ENCODE results near the gene RNF213. TPM values are rescaled to one million over a fixed set of nuclear protein-coding genes. Genes with fewer than 3 reads are reported as not detected.

The RNF213 gene
- total RNA-seq, 1 donor from 2014 or later = 25.6 TPM

DNA sequence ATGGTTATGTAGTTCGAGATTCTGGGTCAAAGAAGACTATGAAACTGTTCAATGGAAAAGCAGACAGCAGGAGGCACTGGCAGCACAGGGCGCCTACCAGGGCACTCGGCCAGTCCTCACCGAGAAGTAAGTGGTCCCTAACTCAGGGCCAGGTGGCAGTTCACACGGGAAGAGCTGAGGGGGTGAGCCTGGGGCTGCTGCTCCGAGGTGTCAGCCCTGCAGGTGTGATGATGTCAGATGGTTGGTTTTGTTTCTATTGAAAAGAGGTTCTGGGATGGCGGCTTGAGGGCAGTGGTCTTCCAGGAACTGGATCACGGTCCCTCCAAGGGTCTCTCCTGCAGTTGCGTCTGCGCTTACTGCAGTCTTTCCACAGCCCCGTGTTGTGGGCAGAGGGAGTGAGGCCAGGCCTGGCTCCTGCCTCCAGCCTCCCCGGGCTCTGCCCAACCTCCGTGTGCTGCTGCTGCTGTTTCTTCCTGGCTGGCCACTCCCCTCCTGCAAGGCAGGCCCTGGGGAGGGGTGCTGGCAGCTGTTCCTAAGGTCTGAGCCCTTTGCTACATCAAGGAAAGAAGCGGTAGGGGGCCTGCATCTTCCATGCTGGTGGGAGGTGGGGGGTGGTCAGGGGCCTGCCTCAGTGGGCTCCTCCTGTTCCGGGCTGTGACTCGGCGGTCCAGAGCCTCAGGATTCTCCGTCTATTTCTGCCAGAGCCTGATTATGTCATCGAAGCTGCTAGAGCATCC lies 22.6 kb downstream of the RNF213 start:
- no peaks in the 10 kb centered on the region for H3K9me3 ChIP-seq (replicated peaks)
- DNase-seq = no peak
- H3K27ac ChIP-seq (replicated peaks) = no peak overlapping the region
- no peaks in the 10 kb centered on the region for H3K27me3 ChIP-seq (ENCODE audit: low read depth)
- TF ChIP-seq, protein P1, sequence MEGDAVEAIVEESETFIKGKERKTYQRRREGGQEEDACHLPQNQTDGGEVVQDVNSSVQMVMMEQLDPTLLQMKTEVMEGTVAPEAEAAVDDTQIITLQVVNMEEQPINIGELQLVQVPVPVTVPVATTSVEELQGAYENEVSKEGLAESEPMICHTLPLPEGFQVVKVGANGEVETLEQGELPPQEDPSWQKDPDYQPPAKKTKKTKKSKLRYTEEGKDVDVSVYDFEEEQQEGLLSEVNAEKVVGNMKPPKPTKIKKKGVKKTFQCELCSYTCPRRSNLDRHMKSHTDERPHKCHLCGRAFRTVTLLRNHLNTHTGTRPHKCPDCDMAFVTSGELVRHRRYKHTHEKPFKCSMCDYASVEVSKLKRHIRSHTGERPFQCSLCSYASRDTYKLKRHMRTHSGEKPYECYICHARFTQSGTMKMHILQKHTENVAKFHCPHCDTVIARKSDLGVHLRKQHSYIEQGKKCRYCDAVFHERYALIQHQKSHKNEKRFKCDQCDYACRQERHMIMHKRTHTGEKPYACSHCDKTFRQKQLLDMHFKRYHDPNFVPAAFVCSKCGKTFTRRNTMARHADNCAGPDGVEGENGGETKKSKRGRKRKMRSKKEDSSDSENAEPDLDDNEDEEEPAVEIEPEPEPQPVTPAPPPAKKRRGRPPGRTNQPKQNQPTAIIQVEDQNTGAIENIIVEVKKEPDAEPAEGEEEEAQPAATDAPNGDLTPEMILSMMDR (IDR thresholded peaks at IDR 0.05; ENCODE audit: borderline replicate concordance) = no peak
- H3K36me3 ChIP-seq = peaks cover 16% of the 10 kb centered on the region
- H3K4me1 ChIP-seq = peaks cover 23% of the 10 kb centered on the region
- intact Hi-C loops (cut with micrococcal nuclease) = no loop called here
- H3K4me3 ChIP-seq = no peak overlapping the region

- Histone ChIP-seq H3K36me3 (peaks cover 23% of the 10 kb centered on the region), H3K4me1 (peaks cover 10% of the 10 kb centered on the region)
- intact Hi-C loops (cut with micrococcal nuclease) = no loop called here
These were observed 24.0 kb downstream of the RNF213 start for GRCh38 chr17:80284631-80285030.

DNA sequence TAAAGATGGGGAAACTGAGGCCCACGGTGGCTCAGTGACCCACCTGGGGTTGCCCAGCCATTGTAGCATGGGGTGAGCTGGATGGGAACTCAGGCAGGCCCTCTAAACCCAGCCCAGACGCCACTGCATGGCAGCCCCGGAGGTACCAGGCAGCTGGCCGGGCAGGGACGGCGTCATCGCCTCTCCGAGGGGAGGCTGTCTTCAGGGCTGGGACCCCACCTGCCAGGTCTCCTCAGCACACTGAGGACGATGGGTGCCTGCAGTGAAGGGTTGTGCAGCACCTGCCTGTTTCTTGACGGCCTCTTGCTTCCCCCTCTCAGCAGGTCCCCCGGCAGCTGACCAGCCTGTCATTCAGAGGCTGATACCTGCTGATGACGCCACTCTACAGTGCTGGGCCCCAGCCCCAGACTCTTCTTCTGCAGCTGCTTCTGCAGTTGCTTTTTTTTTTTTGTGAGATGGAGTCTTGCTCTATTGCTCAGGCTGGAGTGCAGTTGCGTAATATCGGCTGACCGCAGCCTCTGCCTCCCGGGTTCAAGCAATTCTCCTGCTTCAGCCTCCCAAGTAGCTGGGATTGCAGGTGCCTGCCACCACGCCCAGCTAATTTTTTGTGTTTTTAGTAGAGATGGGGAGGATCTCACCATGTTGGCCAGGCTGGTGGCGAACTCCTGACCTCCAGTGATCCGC lies 24.7 kb downstream of the RNF213 start:
- no peaks in the 10 kb centered on the region for H3K27me3 ChIP-seq (ENCODE audit: low read depth)
- no peak overlapping the region for H3K4me3 ChIP-seq
- TF ChIP-seq, protein P1 (IDR thresholded peaks at IDR 0.05; ENCODE audit: borderline replicate concordance) = no peak
- no peak for DNase-seq
- H3K27ac ChIP-seq (replicated peaks) = no peak overlapping the region
- H3K36me3 ChIP-seq = peaks cover 30% of the 10 kb centered on the region
- no peaks in the 10 kb centered on the region for H3K9me3 ChIP-seq (replicated peaks)
- H3K4me1 ChIP-seq = peaks cover 2% of the 10 kb centered on the region
- intact Hi-C loops (cut with micrococcal nuclease) = no loop called here

More at GRCh38 chr17:80284631-80285030, 24.0 kb downstream of the RNF213 start:
- Histone ChIP-seq H3K4me3 (no peak overlapping the region), H3K27ac (replicated peaks) (no peak overlapping the region), H3K9me3 (replicated peaks) (no peaks in the 10 kb centered on the region), H3K27me3 (ENCODE audit: low read depth) (no peaks in the 10 kb centered on the region)
- DNase-seq = no peak
- TF ChIP-seq, protein P1 (IDR thresholded peaks at IDR 0.05; ENCODE audit: borderline replicate concordance) = no peak

DNA sequence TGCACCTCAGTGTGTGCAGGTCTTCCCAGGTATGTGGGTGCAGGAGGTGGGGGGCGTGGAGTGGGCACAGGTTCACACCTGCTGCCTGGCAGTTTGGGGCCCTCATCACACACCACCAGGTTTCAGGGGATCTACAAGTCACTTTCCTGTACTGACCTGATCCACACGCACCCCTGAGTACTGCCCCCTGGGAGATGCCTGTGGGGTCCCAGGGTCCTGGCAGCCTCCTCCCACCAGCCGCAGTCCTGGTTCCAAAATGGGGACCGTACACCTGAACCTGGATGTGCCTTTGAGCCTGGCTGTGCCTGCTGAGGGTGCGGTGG lies 25.9 kb downstream of the RNF213 start:
- Histone ChIP-seq H3K36me3 (peaks cover 43% of the 10 kb centered on the region), H3K9me3 (replicated peaks) (no peaks in the 10 kb centered on the region), H3K4me3 (no peak overlapping the region), H3K27me3 (ENCODE audit: low read depth) (no peaks in the 10 kb centered on the region), H3K4me1 (no peaks in the 10 kb centered on the region), H3K27ac (replicated peaks) (no peak overlapping the region)
- no peak for DNase-seq
- TF ChIP-seq, protein P1 (IDR thresholded peaks at IDR 0.05; ENCODE audit: borderline replicate concordance) = no peak
- intact Hi-C loops (cut with micrococcal nuclease) = no loop called here

DNA sequence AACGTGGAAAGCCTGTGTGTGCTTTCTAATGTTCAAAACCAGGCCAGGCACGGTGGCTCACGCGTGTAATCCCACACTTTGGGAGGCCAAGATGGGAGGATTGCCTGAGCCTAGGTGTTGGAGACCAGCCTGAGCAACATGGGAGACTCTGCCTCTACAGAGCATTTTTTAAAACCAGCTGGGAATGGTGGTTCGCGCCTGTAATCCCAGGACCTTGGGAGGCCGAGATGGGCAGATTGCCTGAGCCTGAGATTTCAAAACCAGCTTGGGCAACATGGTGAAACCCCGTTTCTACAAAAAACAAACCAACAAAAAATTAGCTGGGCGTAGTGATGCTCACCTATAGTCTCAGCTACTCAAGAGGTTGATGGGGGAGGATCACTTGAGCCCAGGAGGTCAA lies 26.4 kb downstream of the RNF213 start:
- TF ChIP-seq, protein P1 (IDR thresholded peaks at IDR 0.05; ENCODE audit: borderline replicate concordance) = no peak
- no peaks in the 10 kb centered on the region for H3K27me3 ChIP-seq (ENCODE audit: low read depth)
- intact Hi-C loops (cut with micrococcal nuclease) = no loop called here
- H3K36me3 ChIP-seq = peaks cover 47% of the 10 kb centered on the region
- H3K27ac ChIP-seq (replicated peaks) = no peak overlapping the region
- no peaks in the 10 kb centered on the region for H3K9me3 ChIP-seq (replicated peaks)
- no peaks in the 10 kb centered on the region for H3K4me1 ChIP-seq
- H3K4me3 ChIP-seq = no peak overlapping the region
- DNase-seq = no peak

Measured in left ventricle myocardium inferior (tissue), 1 donor.